Subcutaneous adipose tissue (tissue), 4 donors: ENCODE data around the gene PTPRK. TPM values are rescaled to one million over a fixed set of nuclear protein-coding genes. Genes with fewer than 3 reads are reported as not detected.

Source experiments
- CTCF ChIP-seq: fragments of 450-650 bp; IDR thresholded peaks from one replicate; pipeline ENCODE4 v1.5.1; 2016; ENCODE audit warnings: low read depth, mild to moderate bottlenecking, control low read depth, antibody characterized with exemption, moderate library complexity
- total RNA-seq, 4 donors: library from RNA; depleted of rRNA; stranded (reverse); fragments of >200 nt; gene quantifications; one replicate each; pipeline ENCODE4 v1.1.0, GENCODE V29; 2016

The PTPRK gene
- total RNA-seq, 4 donors from 2014 or later, result 21.6 to 31.0 (median 26.1) TPM

GRCh38 chr6:128437685-128438084, 82.7 kb downstream of the PTPRK start:
- no peak for TF ChIP-seq CTCF

- TF ChIP-seq CTCF, result no peak
Observed at GRCh38 chr6:128432394-128432793, 88.0 kb downstream of the PTPRK start.

GRCh38 chr6:128427139-128427538, 93.3 kb downstream of the PTPRK start:
- no peak for TF ChIP-seq CTCF

DNA sequence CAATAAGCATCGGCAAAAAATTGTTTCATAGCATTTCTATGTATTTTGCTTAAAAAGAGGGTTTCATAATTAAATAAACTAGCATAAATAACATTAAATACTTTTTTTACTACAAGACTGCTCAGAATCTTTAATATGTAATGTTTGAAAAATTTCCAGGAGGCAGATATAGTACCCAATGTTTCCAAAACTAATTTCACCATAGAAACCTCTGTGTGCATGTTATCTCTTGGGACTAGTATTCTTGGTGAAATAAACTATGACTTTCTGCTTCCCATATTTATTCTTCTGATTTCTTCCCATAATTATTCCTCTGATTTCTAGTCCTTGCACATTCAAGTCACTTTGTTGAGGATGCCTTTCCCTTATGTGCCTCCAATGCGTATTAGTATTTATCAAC, 94.5 kb downstream of the PTPRK start:
- TF ChIP-seq CTCF, result no peak

DNA sequence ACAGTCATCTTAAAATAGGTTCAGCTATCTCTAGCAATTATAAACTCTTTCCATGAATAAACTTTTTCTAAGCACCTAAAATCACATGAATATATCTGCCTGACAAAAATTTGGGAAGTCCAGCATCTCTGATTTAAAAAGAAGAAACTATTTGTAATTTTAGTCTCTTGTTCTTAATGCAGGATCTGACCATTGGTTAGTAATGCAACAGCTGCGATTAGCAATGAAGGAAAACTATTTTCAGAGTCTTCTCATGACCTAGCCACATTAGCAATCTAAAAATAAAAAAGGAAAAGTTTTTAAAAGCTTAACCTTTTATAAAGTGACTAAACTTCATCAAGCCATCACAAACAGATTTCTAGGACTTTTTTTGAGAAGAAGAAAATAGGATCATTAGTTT, 97.5 kb downstream of the PTPRK start:
- no peak for TF ChIP-seq CTCF

- TF ChIP-seq CTCF, result no peak
Observed at GRCh38 chr6:128422200-128422599, 98.2 kb downstream of the PTPRK start.

GRCh38 chr6:128421788-128422187, 98.6 kb downstream of the PTPRK start:
- TF ChIP-seq CTCF, result no peak
